ENCODE data around the gene LAMC3.

Gene LAMC3

GRCh38 chr9:131140550-131140949, 131.6 kb downstream of the LAMC3 start:
- Mint-ChIP-seq H3K4me3 (no peak overlapping the region), H3K27me3 (no peaks in the 10 kb centered on the region), H3K36me3 (ENCODE audit: low read depth) (peaks cover 56% of the 10 kb centered on the region), H3K9me3 (no peaks in the 10 kb centered on the region), H3K4me1 (no peaks in the 10 kb centered on the region), H3K27ac (no peak overlapping the region)
- no peak for DNase-seq
- ATAC-seq: no peak

GRCh38 chr9:131142160-131142559, 133.2 kb downstream of the LAMC3 start:
- Mint-ChIP-seq H3K27me3 (no peaks in the 10 kb centered on the region), H3K9me3 (no peaks in the 10 kb centered on the region), H3K4me3 (no peak overlapping the region), H3K27ac (no peak overlapping the region), H3K4me1 (no peaks in the 10 kb centered on the region), H3K36me3 (ENCODE audit: low read depth) (peaks cover 50% of the 10 kb centered on the region)
- ATAC-seq: no peak
- DNase-seq: no peak
